IPS-20b (cell line): ENCODE data around the gene CXCR3.
"Not testable (repeated sequence)": the region's sequence is repeated elsewhere in the genome, so short reads cannot be mapped to it uniquely, and the experiment has no call there.

Source experiments
- H3K27ac ChIP-seq: one replicate; pipeline ENCODE4 v1.5.1; 2013; ENCODE audit warnings: low read length
- H3K27me3 ChIP-seq: 2 replicates; pipeline ENCODE4 v1.6.1; 2013; ENCODE audit warnings: mild to moderate bottlenecking, low read length, inconsistent platforms; ENCODE audit not compliant: insufficient read depth
- H3K36me3 ChIP-seq: 2 replicates; pipeline ENCODE4 v1.6.1; 2013; ENCODE audit warnings: low read depth, mild to moderate bottlenecking, inconsistent platforms, low read length, moderate library complexity; ENCODE audit not compliant: insufficient read depth
- H3K4me1 ChIP-seq: 2 replicates; pipeline ENCODE4 v1.6.1; 2013; ENCODE audit warnings: mild to moderate bottlenecking, control low read depth, inconsistent platforms, low read length, moderate library complexity; ENCODE audit not compliant: insufficient read depth
- H3K4me3 ChIP-seq: 2 replicates; pipeline ENCODE4 v1.5.1; 2013; ENCODE audit warnings: mild to moderate bottlenecking, low read length, inconsistent platforms
- H3K9ac ChIP-seq: 2 replicates; pipeline ENCODE4 v1.6.1; 2013; ENCODE audit warnings: low read depth, mild to moderate bottlenecking, inconsistent platforms, low read length, moderate library complexity
- H3K9me3 ChIP-seq: 2 replicates; pipeline ENCODE4 v1.6.1; 2013; ENCODE audit warnings: mild to moderate bottlenecking, low read depth, low read length, inconsistent platforms; ENCODE audit not compliant: insufficient read depth

The CXCR3 gene

GRCh38 chrX:71618303-71618721, at the start of gene CXCR3:
Gene CXCR3, minus strand, starts transcription at chrX:71618511. Its CDS starts 62 bp downstream, at chrX:71618449.
- H3K4me3 ChIP-seq: no peak within 1 kb of the TSS
- H3K27ac ChIP-seq: no peak within 1 kb of the TSS
- 0 out of 2 replicates have a peak, but pooled peaks cover 4% of the 10 kb centered on the region for H3K36me3 ChIP-seq
- H3K9me3 ChIP-seq: no peaks in the 10 kb centered on the region
- H3K9ac ChIP-seq: no peak within 1 kb of the TSS
- H3K4me1 ChIP-seq: no peaks in the 10 kb centered on the region
- no peaks in the 10 kb centered on the region for H3K27me3 ChIP-seq

- Histone ChIP-seq H3K36me3 (no peaks in the 10 kb centered on the region), H3K9ac (no peak within 1 kb of the TSS), H3K4me1 (no peaks in the 10 kb centered on the region), H3K9me3 (no peaks in the 10 kb centered on the region), H3K27ac (no peak within 1 kb of the TSS), H3K4me3 (no peak within 1 kb of the TSS), H3K27me3 (no peaks in the 10 kb centered on the region)
Observed at GRCh38 chrX:71667328-71668247, 49.3 kb upstream of the CXCR3 start, which contains the start of gene LOC101059915. Gene LOC101059915, plus strand, starts transcription at chrX:71667546.

GRCh38 chrX:71666240-71667223, 48.2 kb upstream of the CXCR3 start:
- H3K9me3 ChIP-seq: no peaks in the 10 kb centered on the region
- H3K36me3 ChIP-seq: no peaks in the 10 kb centered on the region
- no peaks in the 10 kb centered on the region for H3K27me3 ChIP-seq
- no peak overlapping the region for H3K9ac ChIP-seq
- H3K4me3 ChIP-seq: no peak overlapping the region
- H3K27ac ChIP-seq: no peak overlapping the region
- no peaks in the 10 kb centered on the region for H3K4me1 ChIP-seq

- no peak overlapping the region for H3K4me3 ChIP-seq
- no peak overlapping the region for H3K27ac ChIP-seq
- H3K4me1 ChIP-seq: no peaks in the 10 kb centered on the region
- H3K9me3 ChIP-seq: no peaks in the 10 kb centered on the region
- H3K9ac ChIP-seq: no peak overlapping the region
- H3K27me3 ChIP-seq: no peaks in the 10 kb centered on the region
- H3K36me3 ChIP-seq: no peaks in the 10 kb centered on the region
Observed at GRCh38 chrX:71665747-71666146, 47.4 kb upstream of the CXCR3 start.

GRCh38 chrX:71664889-71665491, 46.7 kb upstream of the CXCR3 start:
- Histone ChIP-seq H3K4me3 (no peak overlapping the region), H3K36me3 (no peaks in the 10 kb centered on the region), H3K9me3 (no peaks in the 10 kb centered on the region), H3K27me3 (no peaks in the 10 kb centered on the region), H3K4me1 (no peaks in the 10 kb centered on the region), H3K9ac (no peak overlapping the region), H3K27ac (no peak overlapping the region)

- H3K4me1 ChIP-seq, H3K27me3 ChIP-seq, H3K27ac ChIP-seq, H3K9me3 ChIP-seq, H3K36me3 ChIP-seq, H3K4me3 ChIP-seq, H3K9ac ChIP-seq: not testable (repeated sequence)
Observed at GRCh38 chrX:71664202-71664601, 45.9 kb upstream of the CXCR3 start.

GRCh38 chrX:71663238-71663637, 44.9 kb upstream of the CXCR3 start:
- H3K4me1 ChIP-seq, H3K36me3 ChIP-seq, H3K4me3 ChIP-seq, H3K9ac ChIP-seq, H3K27ac ChIP-seq, H3K9me3 ChIP-seq, H3K27me3 ChIP-seq: not testable (repeated sequence)

- not testable (repeated sequence) for H3K27me3 ChIP-seq, H3K4me3 ChIP-seq, H3K9ac ChIP-seq, H3K4me1 ChIP-seq, H3K27ac ChIP-seq, H3K9me3 ChIP-seq, H3K36me3 ChIP-seq
Observed at GRCh38 chrX:71662654-71663053, 44.3 kb upstream of the CXCR3 start.

- H3K9ac ChIP-seq: no peak overlapping the region
- no peak overlapping the region for H3K4me3 ChIP-seq
- H3K4me1 ChIP-seq: no peaks in the 10 kb centered on the region
- H3K9me3 ChIP-seq: no peaks in the 10 kb centered on the region
- H3K27me3 ChIP-seq: no peaks in the 10 kb centered on the region
- H3K27ac ChIP-seq: no peak overlapping the region
- H3K36me3 ChIP-seq: no peaks in the 10 kb centered on the region
Observed at GRCh38 chrX:71661919-71662318, 43.6 kb upstream of the CXCR3 start.

- H3K9ac ChIP-seq: no peak overlapping the region
- H3K27me3 ChIP-seq: no peaks in the 10 kb centered on the region
- H3K36me3 ChIP-seq: no peaks in the 10 kb centered on the region
- H3K27ac ChIP-seq: no peak overlapping the region
- no peaks in the 10 kb centered on the region for H3K4me1 ChIP-seq
- no peaks in the 10 kb centered on the region for H3K9me3 ChIP-seq
- H3K4me3 ChIP-seq: no peak overlapping the region
Observed at GRCh38 chrX:71660562-71661416, 42.5 kb upstream of the CXCR3 start.

- Histone ChIP-seq H3K9me3 (no peaks in the 10 kb centered on the region), H3K27ac (no peak overlapping the region), H3K36me3 (no peaks in the 10 kb centered on the region), H3K4me3 (no peak overlapping the region), H3K4me1 (no peaks in the 10 kb centered on the region), H3K27me3 (no peaks in the 10 kb centered on the region), H3K9ac (no peak overlapping the region)
Observed at GRCh38 chrX:71659959-71660358, 41.6 kb upstream of the CXCR3 start.
